Esophagus mucosa (tissue), 1 donor: Measurements from ENCODE around the gene IGF2BP3. TPM values are rescaled to one million over a fixed set of nuclear protein-coding genes. Genes with fewer than 3 reads are reported as not detected.

Source experiments
- ATAC-seq: fragments of 200-7000 bp; cut with Tn5 transposase; one replicate; pipeline ENCODE4 v1.9.1; 2020
- total RNA-seq: library from RNA; stranded (reverse); gene quantifications from one replicate; pipeline ENCODE4 v1.2.4, GENCODE V29; 2023
- donor health status: DM: yes; HTN: yes; CAD: no.

Gene IGF2BP3
- total RNA-seq, 1 donor from 2014 or later = 3.9 TPM

DNA sequence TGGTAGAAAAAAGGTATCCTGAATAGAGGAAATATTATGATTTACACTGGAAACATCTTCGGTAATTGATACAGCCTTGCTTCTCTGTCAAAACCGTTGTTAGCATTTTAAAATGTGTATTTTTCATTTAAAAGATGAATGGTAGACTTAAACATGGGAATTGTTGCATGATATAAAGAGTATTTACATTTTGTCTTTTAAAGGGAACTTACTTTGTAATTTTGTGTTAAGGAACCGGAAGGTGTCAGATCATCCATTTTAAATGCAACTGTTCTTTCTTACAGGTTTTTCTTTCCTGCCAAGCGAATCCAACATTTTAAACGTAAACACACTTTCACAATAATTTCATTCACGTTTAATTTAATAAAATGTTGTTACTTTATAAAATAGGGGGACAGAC lies 1.8 kb upstream of the IGF2BP3 start:
- no peak for ATAC-seq

DNA sequence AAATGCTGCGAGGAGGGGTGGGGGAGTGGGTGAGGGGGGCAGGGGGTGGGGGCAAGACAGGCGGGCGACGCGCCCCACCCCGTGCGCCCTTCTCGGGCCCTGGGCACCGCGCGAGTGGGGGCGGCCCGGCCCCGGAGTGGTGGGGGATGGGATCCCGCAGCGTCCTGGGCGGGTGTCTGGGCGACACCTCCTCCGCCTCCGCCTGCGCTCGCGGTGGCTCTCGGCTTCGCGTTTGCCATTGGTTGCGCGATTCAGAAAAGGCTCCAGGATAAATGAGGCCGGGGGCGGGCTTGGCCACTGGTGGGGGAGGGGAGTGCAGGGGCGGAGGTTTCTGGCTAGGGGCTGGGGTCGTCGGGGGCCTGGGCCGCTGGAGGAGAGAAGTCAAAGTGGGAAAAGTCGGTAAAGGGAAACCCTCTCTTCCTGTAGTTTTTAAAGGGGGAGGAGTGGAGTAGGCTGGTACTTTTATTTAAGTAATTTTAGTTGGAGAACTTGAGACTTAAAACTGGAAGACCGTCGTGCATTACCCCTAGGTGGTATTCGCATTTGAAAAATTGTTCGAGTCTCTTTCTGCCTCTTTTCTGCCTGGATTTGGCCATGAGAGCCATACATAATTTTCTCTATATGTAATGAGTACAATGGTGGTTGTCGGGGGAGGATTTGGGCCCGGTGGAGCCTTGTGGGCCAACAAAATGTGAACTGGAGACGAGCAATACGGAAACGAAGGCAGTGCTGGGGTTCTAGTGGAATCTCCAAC lies 992 bp upstream of the IGF2BP3 start:
- ATAC-seq = peak; percentile 6

DNA sequence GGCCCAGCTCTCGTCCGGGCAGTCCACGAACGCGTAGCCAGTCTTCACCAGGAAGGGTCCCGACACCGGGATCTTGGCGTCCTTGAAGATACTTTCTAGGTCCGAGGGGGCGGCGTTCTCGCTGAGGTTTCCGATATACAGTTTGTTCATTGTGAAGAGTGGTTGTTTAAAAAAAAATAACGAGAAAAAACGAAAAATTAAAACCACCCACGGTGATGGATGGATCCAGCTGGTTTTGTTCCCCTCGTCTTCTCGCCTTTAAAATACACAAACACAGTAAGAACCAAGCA lies 385 bp downstream of the IGF2BP3 start:
- ATAC-seq = no peak

DNA sequence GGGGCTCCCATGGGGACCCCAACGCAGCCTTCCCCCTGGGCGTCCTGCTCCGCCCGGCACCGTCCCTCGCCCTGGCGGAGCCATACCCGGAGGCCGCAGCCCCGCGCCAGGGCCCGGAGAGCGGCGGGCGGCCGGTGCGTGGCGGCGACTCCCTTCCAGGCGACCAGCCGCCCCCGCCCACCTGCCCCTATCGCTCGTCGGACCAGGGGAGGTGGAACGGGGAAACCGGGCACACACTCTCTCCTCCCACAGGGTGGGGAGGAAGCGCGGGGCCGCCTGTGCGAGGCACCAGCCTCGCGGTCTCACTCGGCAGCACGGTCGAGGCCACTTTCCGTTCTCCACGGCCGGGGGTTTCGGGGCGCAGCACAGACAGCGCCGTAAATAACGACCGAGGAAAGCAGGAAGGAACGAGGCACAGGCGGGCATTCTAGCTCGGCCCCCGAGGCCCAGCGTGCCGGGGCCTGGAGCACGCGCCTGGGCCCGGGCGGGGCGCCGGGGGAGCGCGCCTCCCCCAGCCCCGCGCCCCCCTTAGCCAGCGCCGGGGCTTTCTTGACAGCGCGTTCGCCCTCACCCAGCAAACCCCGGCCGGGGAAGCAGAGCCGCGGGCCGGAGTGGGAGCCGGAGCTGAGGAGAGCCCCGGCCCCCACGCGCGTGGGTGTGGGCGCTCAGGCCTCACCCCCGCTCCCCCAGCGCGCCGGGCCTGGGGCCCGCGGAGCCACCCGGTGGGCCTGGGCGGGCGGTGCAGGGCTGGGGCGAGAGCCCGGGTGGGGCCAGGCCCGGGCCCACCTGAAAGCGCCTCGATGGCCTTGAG lies 936 bp downstream of the IGF2BP3 start:
- ATAC-seq = peak; percentile 45

DNA sequence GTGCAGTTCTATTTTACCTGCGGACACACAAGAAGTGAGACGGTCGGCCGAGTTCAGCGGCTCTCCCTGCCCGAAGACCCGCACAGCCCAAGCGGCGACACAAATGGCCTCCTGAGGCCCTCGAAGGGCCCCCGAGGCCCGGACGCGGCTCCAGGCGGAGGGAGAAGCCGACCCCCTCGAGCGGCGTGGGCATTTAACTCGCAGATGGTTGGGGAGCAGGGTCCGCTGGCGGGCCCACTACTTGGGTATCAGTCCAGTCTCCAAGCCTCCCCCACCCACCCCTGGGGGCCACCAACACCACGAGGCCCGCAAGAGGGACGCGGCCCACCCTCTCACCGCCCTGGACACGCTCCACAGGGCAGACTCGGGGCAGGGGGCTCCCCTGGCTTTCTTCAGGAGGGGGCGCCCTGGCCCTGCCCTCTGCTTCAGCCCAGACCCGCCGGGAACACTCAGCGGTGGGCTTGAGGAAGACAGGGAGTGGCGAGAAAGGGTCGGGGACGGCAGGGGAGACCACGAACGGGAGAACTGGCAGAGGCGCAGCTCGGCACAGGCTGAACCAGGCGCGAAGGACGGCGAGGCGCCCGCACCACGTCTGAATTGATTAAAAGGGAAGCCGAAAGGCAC lies 1.7 kb downstream of the IGF2BP3 start:
- ATAC-seq = peak; percentile 16

DNA sequence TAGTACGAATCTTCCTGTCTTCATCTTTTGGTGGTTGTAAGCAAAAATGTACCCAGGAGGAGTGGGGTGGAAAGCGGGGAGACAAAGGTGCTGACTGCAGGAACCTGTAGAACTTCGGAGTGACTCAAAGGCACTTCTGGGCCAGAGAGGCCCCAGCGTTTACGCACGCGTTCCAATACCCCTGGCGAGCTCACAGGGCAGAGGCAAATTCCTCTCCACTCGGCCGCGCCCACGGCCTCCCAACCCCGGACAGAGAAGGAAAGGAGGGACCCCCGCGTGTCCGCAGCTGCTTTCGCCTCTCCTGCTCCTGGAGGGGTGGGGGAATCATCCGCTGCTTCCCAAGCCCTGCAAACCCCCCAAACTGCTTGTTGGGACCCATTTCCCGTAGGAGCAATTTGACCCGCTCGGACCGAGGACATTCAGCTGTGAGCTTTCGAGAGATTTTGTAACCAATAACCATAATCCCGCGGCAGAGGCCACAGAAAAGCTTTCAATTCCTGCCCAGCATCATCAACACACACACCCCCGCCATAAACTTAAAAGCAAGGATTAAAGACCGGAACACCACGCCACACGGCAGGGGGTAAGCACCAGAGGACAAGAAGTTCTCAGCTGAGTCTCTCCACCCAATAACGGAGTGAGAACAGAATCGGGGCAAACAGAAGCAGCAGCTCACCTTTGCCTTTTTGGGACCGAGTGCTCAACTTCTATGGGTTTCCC lies 2.3 kb downstream of the IGF2BP3 start:
- no peak for ATAC-seq

DNA sequence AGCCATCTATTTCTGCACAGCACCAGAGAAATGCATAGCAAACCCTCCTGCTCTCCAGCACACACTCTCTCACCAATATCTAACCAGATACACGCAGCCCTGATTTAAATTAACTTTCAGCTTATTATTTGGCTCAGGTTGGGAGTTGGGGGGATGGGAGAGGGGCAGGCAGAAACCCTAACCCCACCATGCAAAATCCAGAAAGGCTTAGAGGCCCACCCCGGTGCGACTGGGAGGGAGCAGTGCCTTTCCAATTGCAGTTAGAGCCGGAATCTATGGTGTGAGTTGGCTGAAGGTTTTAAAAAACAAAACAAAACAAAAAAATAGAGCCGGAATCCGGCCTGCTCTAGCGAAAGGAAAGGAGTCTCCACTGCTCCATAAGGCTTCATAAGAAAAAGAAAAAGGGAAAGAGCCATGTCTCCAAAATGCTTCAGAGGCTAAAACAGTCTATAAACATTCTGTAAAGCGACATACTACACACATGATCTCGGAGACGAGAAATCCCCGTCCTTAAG lies 2.9 kb downstream of the IGF2BP3 start:
- no peak for ATAC-seq

DNA sequence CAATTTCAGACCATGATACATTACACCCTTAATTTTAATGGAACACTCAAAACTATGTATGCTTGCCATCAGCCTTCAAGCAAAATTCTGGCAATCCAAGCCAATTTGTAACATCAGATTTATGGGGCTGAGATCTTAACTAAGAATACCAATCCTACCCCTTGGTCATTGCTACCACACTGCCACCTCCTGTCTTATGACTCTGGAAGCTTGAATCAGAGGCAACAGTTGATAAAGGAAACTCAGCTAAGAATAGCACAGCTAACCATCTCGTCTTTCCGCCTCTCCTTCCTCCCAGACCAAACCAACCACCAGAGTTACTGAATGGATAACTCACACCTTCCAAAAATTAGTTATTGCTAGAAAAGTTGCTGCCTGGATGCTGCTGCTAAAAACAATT lies 7.4 kb downstream of the IGF2BP3 start:
- ATAC-seq = peak; percentile 62

DNA sequence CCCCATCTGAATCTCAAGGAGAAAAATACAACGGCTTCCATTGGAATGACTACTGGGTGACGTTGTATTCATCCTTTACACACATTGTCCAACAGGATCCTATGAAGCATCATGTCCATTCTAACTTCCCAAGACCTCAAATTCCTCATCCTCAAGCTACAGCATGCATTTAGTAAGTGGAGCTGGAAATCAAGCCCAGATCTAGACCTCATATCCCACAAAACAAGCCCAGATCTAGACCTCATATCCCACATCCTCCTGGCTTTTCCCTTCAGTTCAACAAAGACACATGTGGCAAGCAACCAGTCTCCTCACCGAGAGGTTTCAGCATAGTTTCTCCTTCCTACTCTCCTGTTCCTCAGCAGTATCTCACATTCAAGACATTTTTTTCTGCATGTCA lies 12.2 kb downstream of the IGF2BP3 start:
- ATAC-seq = no peak

DNA sequence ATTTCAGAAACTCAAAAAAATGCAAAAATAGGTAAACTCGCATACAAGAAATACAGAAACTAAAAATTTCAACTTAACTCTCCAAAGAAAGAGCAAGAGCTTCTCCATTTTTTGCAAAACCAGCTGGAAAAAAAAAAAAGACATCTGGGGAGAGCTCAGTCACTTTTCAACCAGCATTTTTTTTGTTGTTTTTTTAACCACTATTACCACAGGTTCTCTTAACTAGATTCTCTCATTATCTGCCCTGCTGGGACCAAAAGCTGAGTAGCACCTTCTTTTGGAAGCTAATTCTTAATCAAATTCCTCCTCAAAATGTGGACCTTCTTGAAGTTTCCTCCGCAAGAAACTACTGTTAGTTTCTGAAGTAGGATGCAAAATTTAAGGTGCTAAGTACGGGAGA lies 14.2 kb downstream of the IGF2BP3 start:
- ATAC-seq = no peak

DNA sequence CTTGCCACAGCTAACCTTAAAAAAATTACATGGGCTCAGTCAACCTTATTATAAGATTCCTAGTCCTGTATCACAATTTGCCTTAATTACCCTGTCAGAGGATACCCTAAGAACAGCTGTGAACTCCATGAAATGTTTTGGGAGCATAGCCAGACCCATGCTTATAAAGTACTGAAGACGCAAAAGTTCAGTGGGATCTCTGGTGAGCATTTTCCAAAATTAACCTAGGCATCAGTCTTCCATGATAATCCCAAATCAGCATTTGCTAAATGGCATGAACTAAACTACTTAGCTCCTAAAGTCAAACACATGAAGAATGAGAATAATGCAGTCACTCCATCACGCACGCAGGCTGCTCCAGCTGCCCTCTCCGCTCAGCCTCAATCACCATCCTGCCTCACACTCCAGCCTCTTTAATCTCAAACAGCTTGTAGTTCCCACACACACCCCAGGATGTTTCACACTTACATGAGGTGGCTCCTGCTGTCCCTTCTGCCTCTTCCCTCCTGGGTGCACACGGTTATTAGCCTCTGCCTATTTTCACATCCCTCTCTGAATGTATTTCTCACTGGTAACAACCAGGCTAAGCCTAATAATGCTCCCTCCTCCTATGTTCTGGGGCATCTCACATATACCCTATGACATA lies 15.3 kb downstream of the IGF2BP3 start:
- no peak for ATAC-seq

DNA sequence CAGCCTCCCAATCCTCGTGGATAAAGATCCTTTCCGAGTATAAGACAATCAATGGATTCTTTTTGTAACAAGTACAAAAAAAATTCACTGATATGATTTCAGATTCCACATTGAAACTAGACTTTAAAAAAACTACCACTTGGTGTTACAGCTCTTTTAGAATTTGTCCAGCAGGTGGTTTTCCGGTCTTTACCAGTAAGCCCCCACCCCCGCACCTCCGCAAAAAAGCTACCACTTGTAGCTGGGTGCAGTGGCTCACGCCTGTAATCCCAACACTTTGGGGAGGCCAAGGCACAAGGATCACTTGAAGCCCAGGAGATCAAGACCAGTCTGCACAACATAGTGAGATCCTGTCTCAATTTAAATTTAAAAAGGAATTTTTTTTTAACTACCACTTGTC lies 19.8 kb downstream of the IGF2BP3 start:
- ATAC-seq = no peak

DNA sequence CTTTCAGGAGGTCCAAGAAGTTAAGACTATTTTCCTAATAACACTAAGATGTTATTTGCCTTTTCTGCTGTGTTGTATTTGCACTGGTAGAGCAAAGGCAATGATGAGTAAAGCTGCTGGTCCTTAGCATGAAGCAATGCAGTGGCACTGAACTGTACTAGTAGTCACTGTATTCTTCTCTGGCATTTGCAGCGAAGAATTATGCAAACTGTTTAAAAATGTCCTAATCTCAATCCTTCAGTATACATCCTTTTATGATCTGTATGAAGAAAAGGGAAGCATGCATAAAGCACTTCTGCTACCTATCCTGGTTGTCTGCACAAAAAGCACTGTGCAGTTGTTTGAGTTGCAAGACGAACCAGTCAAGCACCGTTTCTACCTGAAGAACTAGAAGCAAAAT lies 20.4 kb downstream of the IGF2BP3 start:
- no peak for ATAC-seq

DNA sequence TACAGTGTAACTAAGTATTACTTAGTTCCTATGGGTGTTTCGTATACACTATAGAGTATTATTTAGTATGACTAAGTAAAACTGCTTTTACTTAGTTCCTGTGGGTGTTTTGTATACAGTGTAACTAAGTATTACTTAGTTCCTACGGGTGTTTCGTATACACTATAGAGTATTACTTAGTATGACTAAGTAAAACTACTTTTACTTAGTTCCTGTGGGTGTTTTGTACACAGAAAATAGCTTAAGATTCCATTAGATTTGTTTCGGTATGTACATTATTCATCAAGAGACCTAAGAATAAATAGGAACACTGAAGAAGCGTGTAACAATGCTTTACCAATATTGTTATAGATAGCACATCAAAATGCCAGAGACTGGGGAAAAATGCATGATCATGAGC lies 25.0 kb downstream of the IGF2BP3 start:
- ATAC-seq = peak; percentile 55

DNA sequence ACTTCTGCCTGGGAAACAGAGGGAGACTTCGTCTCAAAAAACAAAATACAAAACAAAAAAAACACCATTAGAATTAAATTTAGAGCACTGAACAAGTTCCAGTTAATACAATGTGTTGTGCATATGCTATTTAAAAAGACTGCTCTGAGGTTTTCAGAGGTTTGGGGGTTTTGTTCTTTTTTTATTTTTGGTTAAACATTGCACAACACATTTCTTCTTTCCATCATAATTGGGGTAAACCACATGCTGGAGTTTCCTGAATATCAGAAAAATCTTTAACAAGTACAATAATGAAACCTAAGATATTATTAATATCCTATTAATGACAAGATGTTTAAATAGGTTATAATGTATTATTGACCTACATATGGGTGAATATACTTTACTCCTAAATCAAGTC lies 26.3 kb downstream of the IGF2BP3 start:
- no peak for ATAC-seq

DNA sequence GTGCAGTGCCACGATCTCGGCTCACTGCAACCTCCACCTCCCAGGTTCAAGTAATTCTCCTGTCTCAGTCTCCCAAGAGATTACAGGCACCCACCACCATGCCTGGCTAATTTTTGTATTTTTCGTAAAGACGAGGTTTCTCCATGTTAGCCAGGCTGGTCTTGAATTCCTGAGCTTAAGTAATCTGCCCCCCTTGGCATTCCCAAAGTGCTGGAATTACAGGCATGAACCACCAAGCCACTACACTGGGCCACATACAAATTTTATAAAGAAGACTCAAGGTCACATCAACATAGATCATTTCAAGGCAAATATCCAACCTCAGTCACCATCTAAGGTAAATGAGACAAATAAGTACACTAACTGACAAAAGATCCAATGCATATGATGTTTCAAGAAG lies 32.1 kb downstream of the IGF2BP3 start:
- no peak for ATAC-seq

DNA sequence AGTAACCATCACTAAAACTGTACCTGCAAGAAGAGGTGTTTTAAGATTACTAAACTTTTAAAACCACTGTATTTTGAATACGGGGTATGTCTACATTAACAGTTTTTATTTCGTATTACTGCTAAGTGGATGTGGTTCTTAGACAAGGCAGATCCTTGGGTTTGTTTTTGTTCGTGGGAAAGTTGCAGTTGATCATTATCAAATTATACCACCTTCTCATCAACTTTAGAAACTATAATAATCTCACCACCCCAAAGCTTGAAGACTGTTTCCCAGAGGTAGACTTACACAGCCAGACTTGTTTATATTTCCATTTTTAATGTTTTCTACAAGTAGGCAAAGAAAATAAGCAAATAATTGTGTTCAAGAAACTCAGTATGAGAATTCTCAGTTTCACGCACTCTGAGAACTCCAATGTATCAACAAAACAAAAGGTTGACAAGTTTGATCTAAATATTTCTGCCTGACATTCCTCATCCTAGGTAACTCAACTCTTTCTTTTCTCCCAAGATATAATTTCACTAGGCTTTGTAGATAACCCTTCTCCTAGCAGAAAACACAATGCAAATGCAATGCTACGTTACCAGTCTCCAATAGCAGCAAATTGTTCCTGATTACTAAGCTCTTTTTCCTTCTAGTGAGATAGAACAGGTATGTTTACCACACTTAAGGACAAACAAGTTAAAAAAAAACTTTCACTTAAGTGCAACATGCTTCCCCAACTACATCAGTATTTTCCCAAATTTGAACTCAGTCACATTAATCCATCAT lies 36.0 kb downstream of the IGF2BP3 start:
- no peak for ATAC-seq

DNA sequence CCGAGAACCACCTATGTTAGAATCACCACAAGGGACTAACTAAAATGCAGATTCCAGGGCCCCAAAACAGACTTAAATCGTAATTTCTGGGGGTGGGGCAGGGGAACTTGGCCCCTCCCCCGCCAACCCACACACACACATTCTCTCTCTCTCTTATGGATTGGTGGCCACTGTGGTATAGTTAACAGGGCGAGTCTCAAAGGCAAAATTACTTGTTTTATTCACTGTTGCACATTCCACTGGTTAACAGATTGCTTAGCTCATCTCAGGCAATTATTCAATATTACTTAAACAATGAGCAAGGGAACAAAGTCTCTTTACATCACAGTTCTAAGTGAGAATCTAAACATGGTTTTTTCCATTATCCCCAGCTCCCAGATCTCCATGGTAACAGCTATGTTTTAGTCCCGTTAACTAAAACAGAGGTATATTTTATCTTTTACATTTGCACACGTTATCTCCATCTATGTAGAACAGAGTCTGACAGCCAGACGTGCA lies 38.5 kb downstream of the IGF2BP3 start:
- ATAC-seq = no peak

DNA sequence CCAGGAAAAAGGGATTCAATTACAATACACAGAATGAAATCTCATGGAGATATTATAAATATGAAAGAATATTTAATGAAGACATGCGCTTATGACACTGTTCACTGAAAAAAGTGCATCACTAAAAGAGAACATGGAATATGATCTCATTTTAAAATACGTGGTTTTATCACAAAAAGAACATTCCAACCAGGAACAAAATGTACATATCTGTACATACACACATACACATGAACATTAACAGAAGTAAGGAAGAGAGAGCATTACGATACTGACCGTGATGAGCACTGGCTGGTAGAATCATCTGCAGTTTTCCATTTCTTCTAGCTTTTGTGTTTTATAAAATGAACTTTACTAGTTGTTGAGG lies 39.4 kb downstream of the IGF2BP3 start:
- ATAC-seq = no peak

DNA sequence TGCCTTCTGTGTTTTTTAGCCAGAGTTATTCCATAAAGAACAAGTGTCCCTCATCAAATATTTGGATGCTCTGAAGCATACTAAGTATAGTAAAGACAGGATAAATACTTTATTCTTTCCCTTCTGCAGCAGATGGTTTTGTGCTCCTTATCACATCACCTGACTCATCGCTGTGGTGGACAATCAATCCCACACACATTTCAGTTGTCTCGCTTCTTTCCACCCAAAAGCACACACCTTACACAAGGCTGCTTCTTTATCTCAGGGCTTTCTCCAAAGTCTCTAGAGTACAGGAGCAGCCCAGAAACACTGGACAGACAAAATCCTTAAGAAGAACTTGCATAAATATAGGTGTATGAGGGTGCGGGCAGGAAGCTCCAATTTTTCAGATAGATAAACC lies 43.4 kb downstream of the IGF2BP3 start:
- no peak for ATAC-seq

DNA sequence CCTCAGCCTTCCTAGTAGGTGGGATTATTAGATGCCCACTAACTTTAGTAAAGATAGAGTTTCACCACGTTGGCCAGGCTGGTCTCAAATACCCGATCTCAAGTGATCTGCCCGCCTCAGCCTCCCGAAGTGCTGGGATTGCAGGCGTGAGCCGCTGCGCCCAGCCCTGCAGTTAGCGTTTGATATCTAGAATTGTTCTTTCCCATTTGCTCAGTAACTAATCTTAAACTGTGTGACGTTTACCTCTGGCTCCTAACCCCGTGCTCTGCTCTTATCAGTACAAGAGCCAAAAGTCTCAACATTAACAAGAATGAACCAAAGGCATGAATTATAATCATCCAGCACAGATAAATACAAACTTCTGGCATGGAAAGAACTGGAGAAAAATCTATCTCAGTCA lies 47.4 kb downstream of the IGF2BP3 start:
- ATAC-seq = no peak

DNA sequence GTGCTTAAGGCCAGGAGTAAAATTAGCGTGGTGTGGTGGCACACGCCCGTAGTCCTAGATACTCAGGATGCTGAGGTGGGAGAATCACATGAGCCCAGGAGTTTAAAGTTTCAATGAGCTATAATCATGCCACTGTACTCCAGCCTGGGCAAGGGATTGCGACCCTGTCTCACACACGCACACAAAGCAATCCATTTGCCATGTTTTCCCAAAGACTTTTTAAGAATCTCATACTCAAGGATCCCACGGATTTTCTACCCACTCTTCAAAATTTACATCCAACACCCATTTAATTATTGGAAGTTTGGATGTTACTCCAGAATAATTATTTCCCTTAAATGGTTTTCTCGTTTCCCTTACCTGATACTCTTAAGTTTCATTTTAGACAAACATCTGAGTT lies 47.9 kb downstream of the IGF2BP3 start:
- no peak for ATAC-seq
